GM19240 (cell line): ENCODE measurements around the gene SIM2.

Experiments
- DNase-seq: peaks from one replicate; pipeline ENCODE4 v3.0.0; 2011; ENCODE audit warnings: low spot score; ENCODE audit not compliant: insufficient read length

Gene SIM2

GRCh38 chr21:36763305-36763704 is 64.4 kb downstream of the SIM2 start:
- DNase-seq: no peak

- DNase-seq: no peak
Measured at GRCh38 chr21:36765229-36765628, 66.3 kb downstream of the SIM2 start.

GRCh38 chr21:36766511-36766910 is 67.6 kb downstream of the SIM2 start:
- DNase-seq: no peak

GRCh38 chr21:36767096-36767495 is 68.2 kb downstream of the SIM2 start:
- DNase-seq: no peak

GRCh38 chr21:36768496-36768895 is 69.6 kb downstream of the SIM2 start:
- DNase-seq: no peak

- no peak for DNase-seq
Measured at GRCh38 chr21:36769051-36769839, 70.3 kb downstream of the SIM2 start.

GRCh38 chr21:36773117-36773516 is 74.2 kb downstream of the SIM2 start:
- DNase-seq: no peak

- no peak for DNase-seq
Measured at GRCh38 chr21:36773995-36774394, 75.1 kb downstream of the SIM2 start.

- DNase-seq: no peak
Measured at GRCh38 chr21:36776981-36777617, 78.2 kb downstream of the SIM2 start.

GRCh38 chr21:36780861-36781260 is 81.9 kb downstream of the SIM2 start:
- no peak for DNase-seq

- no peak for DNase-seq
Measured at GRCh38 chr21:36783612-36784374, 84.9 kb downstream of the SIM2 start.

GRCh38 chr21:36784947-36785346 is 86.0 kb downstream of the SIM2 start:
- no peak for DNase-seq

- DNase-seq: no peak
Measured at GRCh38 chr21:36785615-36786014, 86.7 kb downstream of the SIM2 start.

GRCh38 chr21:36786186-36786585 is 87.3 kb downstream of the SIM2 start:
- no peak for DNase-seq

GRCh38 chr21:36788120-36788638 is 89.3 kb downstream of the SIM2 start:
- no peak for DNase-seq

GRCh38 chr21:36790616-36791015 is 91.7 kb downstream of the SIM2 start:
- no peak for DNase-seq

- no peak for DNase-seq
Measured at GRCh38 chr21:36791180-36791579, 92.3 kb downstream of the SIM2 start.

- no peak for DNase-seq
Measured at GRCh38 chr21:36791695-36792470, 93.0 kb downstream of the SIM2 start.

- no peak for DNase-seq
Measured at GRCh38 chr21:36792505-36792967, 93.6 kb downstream of the SIM2 start.

- no peak for DNase-seq
Measured at GRCh38 chr21:36796070-36796469, 97.2 kb downstream of the SIM2 start.

- no peak for DNase-seq
Measured at GRCh38 chr21:36798491-36798890, 99.6 kb downstream of the SIM2 start.
